ENCODE measurements around the gene CXCL1. TPM values are rescaled to one million over a fixed set of nuclear protein-coding genes. Genes with fewer than 3 reads are reported as not detected.

The CXCL1 gene
- total RNA-seq, 1 experiment from 2014 or later, result 267 TPM

DNA sequence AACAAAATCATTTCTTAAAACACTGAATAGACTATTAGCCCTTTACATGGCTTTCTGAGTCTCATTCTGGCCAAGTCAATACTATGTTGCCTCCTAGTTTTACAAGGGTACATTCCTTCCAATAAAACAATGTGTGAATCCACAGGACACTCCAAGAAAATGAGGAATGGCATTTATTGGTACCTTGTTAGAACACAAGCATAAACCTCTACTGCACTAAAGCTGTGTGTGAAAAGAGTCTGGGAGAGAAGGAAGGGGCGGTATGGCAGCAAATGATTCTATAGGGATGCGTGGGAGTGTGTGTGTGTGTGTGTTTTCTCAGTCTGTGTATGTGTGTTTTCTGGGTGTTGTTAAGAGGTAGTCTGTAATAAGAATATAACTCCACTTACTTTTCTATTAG is 48.9 kb downstream of the CXCL1 start:
- Histone ChIP-seq H2AFZ (ENCODE audit: low read length) (no peak overlapping the region), H3K79me2 (ENCODE audit: low read length) (no peaks in the 10 kb centered on the region), H3K4me1 (ENCODE audit: insufficient read depth, low read length) (peaks cover 43% of the 10 kb centered on the region), H3K27ac (ENCODE audit: low read length) (peak overlapping the region; percentile 75), H3K36me3 (ENCODE audit: low read depth, low read length) (no peaks in the 10 kb centered on the region), H3K27me3 (ENCODE audit: low read length) (no peaks in the 10 kb centered on the region), H3K9me3 (ENCODE audit: low read length) (no peaks in the 10 kb centered on the region), H3F3A (ENCODE audit: low read length, unreplicated experiment) (no peaks in the 10 kb centered on the region), H3K4me2 (ENCODE audit: low read length) (peak overlapping the region; percentile 23), H3K9me2 (replicated peaks; ENCODE audit: low read length) (no peaks in the 10 kb centered on the region), H3K4me3 (ENCODE audit: low read length) (no peak overlapping the region), H3K9ac (ENCODE audit: low read length) (0 out of 2 replicates have a peak overlapping the region, but pooled peaks have one; percentile 23), H4K20me1 (ENCODE audit: low read length) (no peaks in the 10 kb centered on the region)
- ATAC-seq (peak; percentile 75), DNase-seq (peak; percentile 48)
- intact Hi-C loops (cut with micrococcal nuclease), result loop anchor here (1.0 kb wide), 2 partner anchors 50 to 256 kb away; no protein-coding TSS in a partner anchor
- no TSS peak for BruUV-seq (replicated peaks)
- no peak for TF ChIP-seq EZH2phosphoT487 (IDR thresholded peaks at IDR 0.05; ENCODE audit: borderline replicate concordance, low read length)
- TF ChIP-seq EZH2 (IDR thresholded peaks at IDR 0.05; ENCODE audit: low read length, unreplicated experiment), result no peak
- TF ChIP-seq CTCF (conservative IDR thresholded peaks at IDR 0.05; ENCODE audit: low read depth, low read length), result no peak
- POLR2A ChIA-PET (ENCODE audit: unreplicated experiment), result interaction anchor here (0.6 to 1.0 kb wide), 3 partner anchors 32 to 235 kb away, joined by 3 read pairs; no protein-coding TSS in a partner anchor
- CTCF ChIA-PET, result interaction anchor here (1.0 to 2.1 kb wide), 2 partner anchors 50 kb away, joined by 3 to 8 read pairs; no protein-coding TSS in a partner anchor

DNA sequence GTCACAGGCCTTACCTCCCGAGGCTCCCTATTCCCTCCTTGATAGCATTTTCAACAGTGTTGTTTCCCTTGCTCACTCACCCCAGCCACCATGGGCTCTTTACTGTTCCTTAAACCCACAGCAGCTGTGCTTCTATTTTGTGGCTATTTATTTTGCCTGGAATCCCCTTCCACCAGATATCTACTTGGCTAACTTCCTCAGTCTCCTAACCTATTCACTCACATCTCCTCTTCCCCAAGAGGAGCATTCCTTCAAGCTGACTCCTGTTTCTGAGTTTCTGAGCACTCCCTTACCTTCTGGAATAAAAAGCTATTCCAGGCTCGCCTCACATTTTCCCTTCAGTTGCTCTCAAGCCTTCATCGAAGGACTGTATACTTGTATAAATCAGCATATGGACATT is 50.5 kb downstream of the CXCL1 start:
- Histone ChIP-seq H3K9ac (ENCODE audit: low read length) (no peak overlapping the region), H3K4me3 (ENCODE audit: low read length) (no peak overlapping the region), H3K79me2 (ENCODE audit: low read length) (no peaks in the 10 kb centered on the region), H3K4me2 (ENCODE audit: low read length) (no peak overlapping the region), H3K27ac (ENCODE audit: low read length) (no peak overlapping the region), H3K9me3 (ENCODE audit: low read length) (no peaks in the 10 kb centered on the region), H3K9me2 (replicated peaks; ENCODE audit: low read length) (no peaks in the 10 kb centered on the region), H4K20me1 (ENCODE audit: low read length) (no peaks in the 10 kb centered on the region), H3K36me3 (ENCODE audit: low read depth, low read length) (no peaks in the 10 kb centered on the region), H2AFZ (ENCODE audit: low read length) (no peak overlapping the region), H3K27me3 (ENCODE audit: low read length) (no peaks in the 10 kb centered on the region), H3F3A (ENCODE audit: low read length, unreplicated experiment) (no peaks in the 10 kb centered on the region), H3K4me1 (ENCODE audit: insufficient read depth, low read length) (peaks cover 45% of the 10 kb centered on the region)
- no peak for ATAC-seq
- ChIA-PET CTCF (interaction anchor here (2.1 kb wide), 1 partner anchor 51 kb away, joined by 8 read pairs; no protein-coding TSS in a partner anchor), POLR2A (ENCODE audit: unreplicated experiment) (no interaction called here)
- DNase-seq, result no peak
- TF ChIP-seq EZH2phosphoT487 (IDR thresholded peaks at IDR 0.05; ENCODE audit: borderline replicate concordance, low read length), result no peak
- no peak for TF ChIP-seq EZH2 (IDR thresholded peaks at IDR 0.05; ENCODE audit: low read length, unreplicated experiment)
- no peak for TF ChIP-seq CTCF (conservative IDR thresholded peaks at IDR 0.05; ENCODE audit: low read depth, low read length)
- intact Hi-C loops (cut with micrococcal nuclease), result loop anchor here (5.0 to 10.0 kb wide), 2 partner anchors 242 to 325 kb away; no protein-coding TSS in a partner anchor
- BruUV-seq (replicated peaks), result no TSS peak

Other genes starting within 250 kb of the CXCL1 start
- gene RASSF6, start 249.0 kb upstream of the CXCL1 start, total RNA-seq (2014; rRNA removed), result 0.69 and 1.1 TPM in 2 replicates
- 360 and 477 TPM in 2 replicates for gene CXCL8, start 128.8 kb upstream of the CXCL1 start, total RNA-seq (2014; rRNA removed)
- gene CXCL6, start 32.7 kb upstream of the CXCL1 start, total RNA-seq (2014; rRNA removed), result 23.4 and 25.7 TPM in 2 replicates
- gene PF4V1, start 16.1 kb upstream of the CXCL1 start, total RNA-seq (2014; rRNA removed), result not detected in 2 replicates
- 0.58 and 0.63 TPM in 2 replicates for gene PF4, start 112.6 kb downstream of the CXCL1 start, total RNA-seq (2014; rRNA removed)
- gene PPBP, start 118.8 kb downstream of the CXCL1 start, total RNA-seq (2014; rRNA removed), result not detected in 2 replicates
- gene CXCL5, start 129.3 kb downstream of the CXCL1 start, total RNA-seq (2014; rRNA removed), result 0.55 and 1.0 TPM in 2 replicates
- 25.1 and 28.9 TPM in 2 replicates for gene CXCL3, start 169.3 kb downstream of the CXCL1 start, total RNA-seq (2014; rRNA removed)
- gene CXCL2, start 229.8 kb downstream of the CXCL1 start, total RNA-seq (2014; rRNA removed), result 165 and 172 TPM in 2 replicates